ENCODE results near the gene USP7.

Gene USP7

GRCh38 chr16:8925455-8925854 is 38.3 kb downstream of the USP7 start:
- Histone ChIP-seq H3K9me3 (ENCODE audit: control insufficient read depth, insufficient read depth, low read length) (no peaks in the 10 kb centered on the region), H3K4me2 (ENCODE audit: low read length) (no peak overlapping the region), H3K4me1 (ENCODE audit: control insufficient read depth, low read length) (no peaks in the 10 kb centered on the region), H4K20me1 (ENCODE audit: control insufficient read depth, insufficient read depth, low read depth, low read length) (peaks cover 35% of the 10 kb centered on the region), H3K9me2 (replicated peaks; ENCODE audit: control insufficient read depth, low read length) (no peaks in the 10 kb centered on the region), H3K36me3 (ENCODE audit: control insufficient read depth, low read length) (peaks cover 95% of the 10 kb centered on the region), H3K27ac (ENCODE audit: low read depth, low read length) (no peak overlapping the region), H3K4me3 (ENCODE audit: low read length) (no peak overlapping the region), H3K27me3 (ENCODE audit: control insufficient read depth, low read length) (no peaks in the 10 kb centered on the region), H3F3A (ENCODE audit: control insufficient read depth, insufficient read depth) (no peaks in the 10 kb centered on the region; the same call in 1 of the 2 replicates), H3K79me2 (ENCODE audit: control insufficient read depth, low read length) (peaks cover 83% of the 10 kb centered on the region)
- TF ChIP-seq, protein P1, sequence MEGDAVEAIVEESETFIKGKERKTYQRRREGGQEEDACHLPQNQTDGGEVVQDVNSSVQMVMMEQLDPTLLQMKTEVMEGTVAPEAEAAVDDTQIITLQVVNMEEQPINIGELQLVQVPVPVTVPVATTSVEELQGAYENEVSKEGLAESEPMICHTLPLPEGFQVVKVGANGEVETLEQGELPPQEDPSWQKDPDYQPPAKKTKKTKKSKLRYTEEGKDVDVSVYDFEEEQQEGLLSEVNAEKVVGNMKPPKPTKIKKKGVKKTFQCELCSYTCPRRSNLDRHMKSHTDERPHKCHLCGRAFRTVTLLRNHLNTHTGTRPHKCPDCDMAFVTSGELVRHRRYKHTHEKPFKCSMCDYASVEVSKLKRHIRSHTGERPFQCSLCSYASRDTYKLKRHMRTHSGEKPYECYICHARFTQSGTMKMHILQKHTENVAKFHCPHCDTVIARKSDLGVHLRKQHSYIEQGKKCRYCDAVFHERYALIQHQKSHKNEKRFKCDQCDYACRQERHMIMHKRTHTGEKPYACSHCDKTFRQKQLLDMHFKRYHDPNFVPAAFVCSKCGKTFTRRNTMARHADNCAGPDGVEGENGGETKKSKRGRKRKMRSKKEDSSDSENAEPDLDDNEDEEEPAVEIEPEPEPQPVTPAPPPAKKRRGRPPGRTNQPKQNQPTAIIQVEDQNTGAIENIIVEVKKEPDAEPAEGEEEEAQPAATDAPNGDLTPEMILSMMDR (IDR thresholded peaks at IDR 0.05; ENCODE audit: low read depth, low read length, poor library complexity, severe bottlenecking) = no peak
- no peak for TF ChIP-seq EZH2phosphoT487 (IDR thresholded peaks at IDR 0.05; ENCODE audit: borderline replicate concordance, low read length)

DNA sequence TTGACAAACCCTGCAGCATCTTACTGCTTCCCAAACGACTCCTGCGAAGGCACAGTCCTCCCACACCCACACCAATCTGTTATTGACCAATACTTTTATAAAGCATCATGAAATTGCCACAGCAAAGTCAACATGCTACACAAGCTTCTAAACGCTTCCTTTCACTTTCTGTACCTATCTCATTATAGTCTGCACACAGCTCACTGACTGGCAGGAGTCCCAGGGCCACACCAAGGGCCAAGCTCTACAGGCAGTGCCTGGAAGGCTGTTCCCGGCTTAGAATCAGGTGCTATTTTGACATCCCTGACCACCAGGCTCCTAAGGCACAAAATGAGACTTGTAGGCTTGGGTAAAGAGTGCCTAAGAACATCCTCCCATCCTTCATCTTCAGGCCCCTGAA is 39.5 kb downstream of the USP7 start:
- Histone ChIP-seq H3F3A (ENCODE audit: control insufficient read depth, insufficient read depth) (no peaks in the 10 kb centered on the region; the same call in 1 of the 2 replicates), H3K4me3 (ENCODE audit: low read length) (no peak overlapping the region), H3K27ac (ENCODE audit: low read depth, low read length) (no peak overlapping the region), H3K36me3 (ENCODE audit: control insufficient read depth, low read length) (peaks cover 95% of the 10 kb centered on the region), H4K20me1 (ENCODE audit: control insufficient read depth, insufficient read depth, low read depth, low read length) (peaks cover 27% of the 10 kb centered on the region), H3K9me3 (ENCODE audit: control insufficient read depth, insufficient read depth, low read length) (no peaks in the 10 kb centered on the region), H3K4me2 (ENCODE audit: low read length) (no peak overlapping the region), H3K9me2 (replicated peaks; ENCODE audit: control insufficient read depth, low read length) (no peaks in the 10 kb centered on the region), H3K4me1 (ENCODE audit: control insufficient read depth, low read length) (no peaks in the 10 kb centered on the region), H3K79me2 (ENCODE audit: control insufficient read depth, low read length) (peaks cover 77% of the 10 kb centered on the region), H3K27me3 (ENCODE audit: control insufficient read depth, low read length) (no peaks in the 10 kb centered on the region)
- TF ChIP-seq, protein P1 (IDR thresholded peaks at IDR 0.05; ENCODE audit: low read depth, low read length, poor library complexity, severe bottlenecking) = no peak

- no peak for TF ChIP-seq EZH2phosphoT487 (IDR thresholded peaks at IDR 0.05; ENCODE audit: borderline replicate concordance, low read length)
- TF ChIP-seq, protein P1 (IDR thresholded peaks at IDR 0.05; ENCODE audit: low read depth, low read length, poor library complexity, severe bottlenecking) = no peak
- Histone ChIP-seq H3K4me3 (ENCODE audit: low read length) (no peak overlapping the region), H3K4me2 (ENCODE audit: low read length) (no peak overlapping the region), H3K79me2 (ENCODE audit: control insufficient read depth, low read length) (peaks cover 71% of the 10 kb centered on the region), H3K36me3 (ENCODE audit: control insufficient read depth, low read length) (peaks cover 95% of the 10 kb centered on the region), H3F3A (ENCODE audit: control insufficient read depth, insufficient read depth) (no peaks in the 10 kb centered on the region; the same call in 1 of the 2 replicates), H3K27ac (ENCODE audit: low read depth, low read length) (no peak overlapping the region), H3K9me3 (ENCODE audit: control insufficient read depth, insufficient read depth, low read length) (no peaks in the 10 kb centered on the region), H3K4me1 (ENCODE audit: control insufficient read depth, low read length) (no peaks in the 10 kb centered on the region), H3K27me3 (ENCODE audit: control insufficient read depth, low read length) (no peaks in the 10 kb centered on the region), H4K20me1 (ENCODE audit: control insufficient read depth, insufficient read depth, low read depth, low read length) (peaks cover 24% of the 10 kb centered on the region), H3K9me2 (replicated peaks; ENCODE audit: control insufficient read depth, low read length) (no peaks in the 10 kb centered on the region)
These were observed 40.5 kb downstream of the USP7 start for GRCh38 chr16:8923199-8923598.
